ENCODE measurements around the gene NCL. TPM values are rescaled to one million over a fixed set of nuclear protein-coding genes. Genes with fewer than 3 reads are reported as not detected.
A peak's percentile ranks its signal among the peaks of the same experiment; 100 is the strongest.

NCL gene
- total and polyA plus RNA-seq, 2 of the 13 experiments (the other 11 are each of a cell fraction or from before 2014, with no cell fraction given) = 105 to 779 TPM

DNA sequence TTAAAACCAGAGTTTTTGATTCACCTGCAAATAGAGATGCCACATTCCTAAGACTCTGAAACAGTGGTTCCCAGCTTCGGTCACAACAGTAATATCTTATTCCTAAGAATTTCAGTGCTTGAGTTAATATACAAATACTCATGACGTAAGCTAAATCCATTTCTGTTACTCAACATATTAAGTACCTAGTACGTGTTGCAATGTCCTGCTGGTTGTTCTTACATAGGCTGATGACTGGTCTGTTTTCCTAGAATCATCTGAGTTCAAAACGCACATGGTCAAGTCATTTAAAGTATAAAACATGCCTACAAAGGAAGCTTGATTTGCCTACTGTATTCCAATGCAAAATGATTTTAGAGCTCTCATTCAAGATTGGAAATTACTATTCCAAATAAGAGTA is 7.2 kb downstream of the NCL start (continued):
- TF ChIP-seq, protein P1, sequence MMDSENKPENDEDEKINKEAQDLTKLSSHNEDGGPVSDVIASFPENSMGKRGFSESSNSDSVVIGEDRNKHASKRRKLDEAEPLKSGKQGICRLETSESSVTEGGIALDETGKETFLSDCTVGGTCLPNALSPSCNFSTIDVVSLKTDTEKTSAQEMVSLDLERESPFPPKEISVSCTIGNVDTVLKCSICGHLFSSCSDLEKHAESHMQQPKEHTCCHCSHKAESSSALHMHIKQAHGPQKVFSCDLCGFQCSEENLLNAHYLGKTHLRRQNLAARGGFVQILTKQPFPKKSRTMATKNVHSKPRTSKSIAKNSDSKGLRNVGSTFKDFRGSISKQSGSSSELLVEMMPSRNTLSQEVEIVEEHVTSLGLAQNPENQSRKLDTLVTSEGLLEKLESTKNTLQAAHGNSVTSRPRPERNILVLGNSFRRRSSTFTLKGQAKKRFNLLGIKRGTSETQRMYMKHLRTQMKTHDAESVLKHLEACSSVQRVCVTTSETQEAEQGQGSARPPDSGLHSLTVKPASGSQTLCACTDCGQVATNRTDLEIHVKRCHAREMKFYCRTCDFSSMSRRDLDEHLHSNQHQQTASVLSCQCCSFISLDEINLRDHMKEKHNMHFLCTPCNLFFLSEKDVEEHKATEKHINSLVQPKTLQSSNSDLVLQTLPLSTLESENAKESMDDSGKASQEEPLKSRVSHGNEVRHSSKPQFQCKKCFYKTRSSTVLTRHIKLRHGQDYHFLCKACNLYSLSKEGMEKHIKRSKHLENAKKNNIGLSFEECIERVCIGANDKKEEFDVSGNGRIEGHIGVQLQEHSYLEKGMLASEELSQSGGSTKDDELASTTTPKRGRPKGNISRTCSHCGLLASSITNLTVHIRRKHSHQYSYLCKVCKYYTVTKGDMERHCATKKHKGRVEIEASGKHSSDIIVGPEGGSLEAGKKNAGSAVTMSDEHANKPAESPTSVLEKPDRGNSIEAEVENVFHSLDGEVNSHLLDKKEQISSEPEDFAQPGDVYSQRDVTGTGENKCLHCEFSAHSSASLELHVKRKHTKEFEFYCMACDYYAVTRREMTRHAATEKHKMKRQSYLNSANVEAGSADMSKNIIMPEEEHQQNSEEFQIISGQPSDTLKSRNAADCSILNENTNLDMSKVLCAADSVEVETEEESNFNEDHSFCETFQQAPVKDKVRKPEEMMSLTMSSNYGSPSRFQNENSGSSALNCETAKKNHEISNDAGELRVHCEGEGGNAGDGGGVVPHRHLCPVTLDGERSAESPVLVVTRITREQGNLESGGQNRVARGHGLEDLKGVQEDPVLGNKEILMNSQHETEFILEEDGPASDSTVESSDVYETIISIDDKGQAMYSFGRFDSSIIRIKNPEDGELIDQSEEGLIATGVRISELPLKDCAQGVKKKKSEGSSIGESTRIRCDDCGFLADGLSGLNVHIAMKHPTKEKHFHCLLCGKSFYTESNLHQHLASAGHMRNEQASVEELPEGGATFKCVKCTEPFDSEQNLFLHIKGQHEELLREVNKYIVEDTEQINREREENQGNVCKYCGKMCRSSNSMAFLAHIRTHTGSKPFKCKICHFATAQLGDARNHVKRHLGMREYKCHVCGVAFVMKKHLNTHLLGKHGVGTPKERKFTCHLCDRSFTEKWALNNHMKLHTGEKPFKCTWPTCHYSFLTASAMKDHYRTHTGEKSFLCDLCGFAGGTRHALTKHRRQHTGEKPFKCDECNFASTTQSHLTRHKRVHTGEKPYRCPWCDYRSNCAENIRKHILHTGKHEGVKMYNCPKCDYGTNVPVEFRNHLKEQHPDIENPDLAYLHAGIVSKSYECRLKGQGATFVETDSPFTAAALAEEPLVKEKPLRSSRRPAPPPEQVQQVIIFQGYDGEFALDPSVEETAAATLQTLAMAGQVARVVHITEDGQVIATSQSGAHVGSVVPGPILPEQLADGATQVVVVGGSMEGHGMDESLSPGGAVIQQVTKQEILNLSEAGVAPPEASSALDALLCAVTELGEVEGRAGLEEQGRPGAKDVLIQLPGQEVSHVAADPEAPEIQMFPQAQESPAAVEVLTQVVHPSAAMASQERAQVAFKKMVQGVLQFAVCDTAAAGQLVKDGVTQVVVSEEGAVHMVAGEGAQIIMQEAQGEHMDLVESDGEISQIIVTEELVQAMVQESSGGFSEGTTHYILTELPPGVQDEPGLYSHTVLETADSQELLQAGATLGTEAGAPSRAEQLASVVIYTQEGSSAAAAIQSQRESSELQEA (CRISPR knock-in tag; IDR thresholded peaks at IDR 0.05; ENCODE audit: not compliant biosample characterization) = no peak
- TF ChIP-seq ZNF619 (CRISPR knock-in tag; IDR thresholded peaks at IDR 0.05) = no peak
- no peak for TF ChIP-seq PHF20 (CRISPR knock-in tag; IDR thresholded peaks at IDR 0.05)
- no peak for TF ChIP-seq PPARG (CRISPR knock-in tag; conservative IDR thresholded peaks at IDR 0.05)
- TF ChIP-seq, protein P2, sequence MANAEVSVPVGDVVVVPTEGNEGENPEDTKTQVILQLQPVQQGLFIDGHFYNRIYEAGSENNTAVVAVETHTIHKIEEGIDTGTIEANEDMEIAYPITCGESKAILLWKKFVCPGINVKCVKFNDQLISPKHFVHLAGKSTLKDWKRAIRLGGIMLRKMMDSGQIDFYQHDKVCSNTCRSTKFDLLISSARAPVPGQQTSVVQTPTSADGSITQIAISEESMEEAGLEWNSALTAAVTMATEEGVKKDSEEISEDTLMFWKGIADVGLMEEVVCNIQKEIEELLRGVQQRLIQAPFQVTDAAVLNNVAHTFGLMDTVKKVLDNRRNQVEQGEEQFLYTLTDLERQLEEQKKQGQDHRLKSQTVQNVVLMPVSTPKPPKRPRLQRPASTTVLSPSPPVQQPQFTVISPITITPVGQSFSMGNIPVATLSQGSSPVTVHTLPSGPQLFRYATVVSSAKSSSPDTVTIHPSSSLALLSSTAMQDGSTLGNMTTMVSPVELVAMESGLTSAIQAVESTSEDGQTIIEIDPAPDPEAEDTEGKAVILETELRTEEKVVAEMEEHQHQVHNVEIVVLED (CRISPR knock-in tag; IDR thresholded peaks at IDR 0.05; ENCODE audit: borderline replicate concordance) = no peak
- TF ChIP-seq MAFK (conservative IDR thresholded peaks at IDR 0.05 in 1 of 2, IDR thresholded peaks at IDR 0.05 in 1 of 2; ENCODE audit: low read length in 2 of 2) = peak; percentile 18 to 36; a peak in 3 of 4 replicates
- no peak for TF ChIP-seq HNRNPUL1 (IDR thresholded peaks at IDR 0.05; ENCODE audit: low read depth, low read length)
- TF ChIP-seq, protein P3, sequence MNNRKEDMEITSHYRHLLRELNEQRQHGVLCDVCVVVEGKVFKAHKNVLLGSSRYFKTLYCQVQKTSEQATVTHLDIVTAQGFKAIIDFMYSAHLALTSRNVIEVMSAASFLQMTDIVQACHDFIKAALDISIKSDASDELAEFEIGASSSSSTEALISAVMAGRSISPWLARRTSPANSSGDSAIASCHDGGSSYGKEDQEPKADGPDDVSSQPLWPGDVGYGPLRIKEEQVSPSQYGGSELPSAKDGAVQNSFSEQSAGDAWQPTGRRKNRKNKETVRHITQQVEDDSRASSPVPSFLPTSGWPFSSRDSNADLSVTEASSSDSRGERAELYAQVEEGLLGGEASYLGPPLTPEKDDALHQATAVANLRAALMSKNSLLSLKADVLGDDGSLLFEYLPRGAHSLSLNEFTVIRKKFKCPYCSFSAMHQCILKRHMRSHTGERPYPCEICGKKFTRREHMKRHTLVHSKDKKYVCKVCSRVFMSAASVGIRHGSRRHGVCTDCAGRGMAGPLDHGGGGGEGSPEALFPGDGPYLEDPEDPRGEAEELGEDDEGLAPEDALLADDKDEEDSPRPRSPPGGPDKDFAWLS (CRISPR knock-in tag; IDR thresholded peaks at IDR 0.05; ENCODE audit: borderline replicate concordance) = no peak
- no peak for TF ChIP-seq MAF1 (CRISPR knock-in tag; IDR thresholded peaks at IDR 0.05; ENCODE audit: borderline replicate concordance)
- no peak for TF ChIP-seq ZSCAN30 (CRISPR knock-in tag; IDR thresholded peaks at IDR 0.05)
- TF ChIP-seq ZBTB20 (CRISPR knock-in tag; IDR thresholded peaks at IDR 0.05; ENCODE audit: borderline replicate concordance, low read depth) = no peak
- TF ChIP-seq, protein P4, sequence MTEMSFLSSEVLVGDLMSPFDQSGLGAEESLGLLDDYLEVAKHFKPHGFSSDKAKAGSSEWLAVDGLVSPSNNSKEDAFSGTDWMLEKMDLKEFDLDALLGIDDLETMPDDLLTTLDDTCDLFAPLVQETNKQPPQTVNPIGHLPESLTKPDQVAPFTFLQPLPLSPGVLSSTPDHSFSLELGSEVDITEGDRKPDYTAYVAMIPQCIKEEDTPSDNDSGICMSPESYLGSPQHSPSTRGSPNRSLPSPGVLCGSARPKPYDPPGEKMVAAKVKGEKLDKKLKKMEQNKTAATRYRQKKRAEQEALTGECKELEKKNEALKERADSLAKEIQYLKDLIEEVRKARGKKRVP (CRISPR knock-in tag; IDR thresholded peaks at IDR 0.05) = 0 out of 4 replicates have a peak, but pooled peaks of 1 of the 2 experiments have one; percentile 11
- TF ChIP-seq PTBP1 (IDR thresholded peaks at IDR 0.05; ENCODE audit: low read depth, low read length, poor library complexity, severe bottlenecking) = no peak
- no peak for TF ChIP-seq FOXM1 (CRISPR knock-in tag; IDR thresholded peaks at IDR 0.05)
- TF ChIP-seq, protein P5, sequence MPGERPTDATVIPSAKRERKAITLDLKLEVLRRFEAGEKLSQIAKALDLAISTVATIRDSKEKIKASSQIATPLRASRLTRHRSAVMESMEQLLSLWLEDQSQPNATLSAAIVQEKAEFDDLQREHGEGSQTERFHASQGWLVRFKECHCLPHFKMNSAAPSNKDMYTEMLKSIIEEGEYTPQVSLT (CRISPR knock-in tag; IDR thresholded peaks at IDR 0.05; ENCODE audit: borderline replicate concordance, low read depth) = no peak
- no peak for TF ChIP-seq ERF (CRISPR knock-in tag; IDR thresholded peaks at IDR 0.05)
- 0 out of 2 replicates have a peak, but pooled peaks have one; percentile 30 for TF ChIP-seq RBFOX2 (IDR thresholded peaks at IDR 0.05; ENCODE audit: low read depth, low read length)

Data from HepG2 (cell line).